Astrocyte of the cerebellum (primary cell): ENCODE data around the gene ZNF774.

ENCODE experiments used
- DNase-seq: peaks from one replicate; pipeline ENCODE4 v3.0.0-alpha.2; 2011; ENCODE audit warnings: low read depth
- H3K4me3 ChIP-seq: 2 replicates; pipeline ENCODE4 v1.5.1; 2011; ENCODE audit warnings: mild to moderate bottlenecking, low read depth, low read length, moderate library complexity
- in situ Hi-C: cut with HindIII; loops from 2 replicates; pipeline ENCODE4 v1.10.0; 2017; ENCODE audit warnings: low sequenced_read_pairs
- TF ChIP-seq, protein P1 (sequence below): IDR thresholded peaks from 2 replicates; pipeline ENCODE4 v1.5.1; 2012; ENCODE audit warnings: low read length, low read depth, moderate library complexity, mild to moderate bottlenecking; ENCODE audit errors: missing control alignments

The ZNF774 gene

GRCh38 chr15:90351479-90352106 is 491 bp upstream of the ZNF774 start:
- TF ChIP-seq, protein P1, sequence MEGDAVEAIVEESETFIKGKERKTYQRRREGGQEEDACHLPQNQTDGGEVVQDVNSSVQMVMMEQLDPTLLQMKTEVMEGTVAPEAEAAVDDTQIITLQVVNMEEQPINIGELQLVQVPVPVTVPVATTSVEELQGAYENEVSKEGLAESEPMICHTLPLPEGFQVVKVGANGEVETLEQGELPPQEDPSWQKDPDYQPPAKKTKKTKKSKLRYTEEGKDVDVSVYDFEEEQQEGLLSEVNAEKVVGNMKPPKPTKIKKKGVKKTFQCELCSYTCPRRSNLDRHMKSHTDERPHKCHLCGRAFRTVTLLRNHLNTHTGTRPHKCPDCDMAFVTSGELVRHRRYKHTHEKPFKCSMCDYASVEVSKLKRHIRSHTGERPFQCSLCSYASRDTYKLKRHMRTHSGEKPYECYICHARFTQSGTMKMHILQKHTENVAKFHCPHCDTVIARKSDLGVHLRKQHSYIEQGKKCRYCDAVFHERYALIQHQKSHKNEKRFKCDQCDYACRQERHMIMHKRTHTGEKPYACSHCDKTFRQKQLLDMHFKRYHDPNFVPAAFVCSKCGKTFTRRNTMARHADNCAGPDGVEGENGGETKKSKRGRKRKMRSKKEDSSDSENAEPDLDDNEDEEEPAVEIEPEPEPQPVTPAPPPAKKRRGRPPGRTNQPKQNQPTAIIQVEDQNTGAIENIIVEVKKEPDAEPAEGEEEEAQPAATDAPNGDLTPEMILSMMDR, result no peak
- H3K4me3 ChIP-seq, result peak overlapping the region; percentile 88
- no peak for DNase-seq
- in situ Hi-C loops, result loop anchor here (5.0 kb wide), 1 partner anchor 86 kb away; no protein-coding TSS in a partner anchor

DNA sequence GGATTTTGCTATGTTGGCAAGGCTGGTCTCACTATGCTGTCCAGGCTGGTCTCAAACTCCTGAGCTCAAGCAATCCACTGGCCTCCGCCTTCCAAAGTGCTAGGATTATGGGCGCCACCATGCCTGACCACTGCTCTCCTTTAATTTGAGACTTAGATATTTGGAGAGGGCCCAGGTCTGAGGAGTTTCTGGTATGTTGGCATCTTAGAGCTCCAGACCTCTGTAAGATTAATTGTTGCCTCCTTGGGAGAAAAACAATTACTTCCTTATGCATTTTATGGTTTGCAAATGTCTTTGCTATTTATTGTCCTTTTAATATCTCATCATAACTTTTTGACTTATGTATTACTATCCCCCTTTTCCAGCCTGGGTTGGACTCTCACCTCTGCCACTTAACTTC is 2.9 kb downstream of the ZNF774 start:
- DNase-seq, result no peak
- no peak overlapping the region for H3K4me3 ChIP-seq
- in situ Hi-C loops, result loop anchor here (5.0 kb wide), 1 partner anchor 82 kb away; no protein-coding TSS in a partner anchor
- TF ChIP-seq, protein P1, result no peak

DNA sequence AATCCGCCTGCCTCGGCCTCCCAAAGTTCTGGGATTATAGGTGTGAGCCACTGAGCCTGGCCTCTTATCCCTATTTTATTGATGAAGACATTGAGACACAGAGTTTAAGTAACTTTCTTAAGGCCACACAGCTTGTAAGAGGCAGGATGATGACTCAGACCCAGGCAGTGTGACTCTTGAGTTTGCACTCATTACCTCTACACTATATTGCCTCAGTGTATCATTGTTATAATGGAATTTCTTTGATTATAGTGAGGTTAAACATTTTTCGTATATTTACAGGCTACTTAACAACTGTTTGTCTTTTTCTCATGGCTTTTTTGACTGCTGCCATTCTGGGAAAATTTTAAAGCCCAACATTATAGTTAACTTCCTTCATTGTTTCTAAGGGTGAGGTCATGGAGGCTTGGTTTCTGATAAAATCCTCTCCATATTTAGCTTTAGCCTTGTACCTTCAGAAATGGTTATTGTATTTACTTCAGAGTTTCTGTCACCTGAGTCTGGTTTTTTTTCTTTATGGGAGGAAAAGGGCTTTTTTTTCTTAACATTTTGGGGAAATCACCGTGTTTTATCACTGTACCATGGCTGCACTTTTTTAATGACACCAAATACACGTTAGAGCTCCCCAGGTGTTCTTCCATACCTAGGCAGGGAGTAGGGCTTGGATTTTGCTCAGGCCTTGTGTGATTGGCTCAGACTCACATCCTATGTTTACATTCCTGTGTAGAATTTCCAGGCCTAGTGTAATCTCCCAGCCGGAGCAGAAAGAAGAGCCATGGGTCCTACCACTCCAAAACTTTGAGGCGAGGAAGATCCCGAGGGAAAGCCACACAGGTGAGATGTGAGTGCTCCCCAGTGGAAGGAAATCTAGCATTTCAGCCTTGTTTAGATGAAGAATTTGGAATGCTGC is 6.3 kb downstream of the ZNF774 start:
- DNase-seq, result peak; percentile 18
- TF ChIP-seq, protein P1, result no peak
- in situ Hi-C loops, result no loop called here
- no peak overlapping the region for H3K4me3 ChIP-seq

- no peak for DNase-seq
- in situ Hi-C loops, result no loop called here
- H3K4me3 ChIP-seq, result no peak overlapping the region
- TF ChIP-seq, protein P1, result no peak
These were observed 8.7 kb downstream of the ZNF774 start for GRCh38 chr15:90360746-90361145.

DNA sequence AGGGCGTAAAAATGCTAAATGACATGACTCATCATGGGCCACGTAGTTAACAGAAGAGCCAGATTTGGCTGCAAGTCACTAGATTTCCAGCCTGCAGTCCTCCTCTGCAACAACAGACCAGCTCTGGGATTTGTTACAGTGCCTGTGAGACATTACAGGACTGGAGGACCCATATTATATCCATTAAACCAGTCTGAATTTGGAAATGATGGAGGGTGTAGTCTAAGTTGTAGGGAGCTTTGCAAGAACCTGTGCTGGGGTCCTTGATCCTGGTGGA is 10.8 kb downstream of the ZNF774 start:
- no peak overlapping the region for H3K4me3 ChIP-seq
- TF ChIP-seq, protein P1, result no peak
- DNase-seq, result peak; percentile 72
- in situ Hi-C loops, result no loop called here

DNA sequence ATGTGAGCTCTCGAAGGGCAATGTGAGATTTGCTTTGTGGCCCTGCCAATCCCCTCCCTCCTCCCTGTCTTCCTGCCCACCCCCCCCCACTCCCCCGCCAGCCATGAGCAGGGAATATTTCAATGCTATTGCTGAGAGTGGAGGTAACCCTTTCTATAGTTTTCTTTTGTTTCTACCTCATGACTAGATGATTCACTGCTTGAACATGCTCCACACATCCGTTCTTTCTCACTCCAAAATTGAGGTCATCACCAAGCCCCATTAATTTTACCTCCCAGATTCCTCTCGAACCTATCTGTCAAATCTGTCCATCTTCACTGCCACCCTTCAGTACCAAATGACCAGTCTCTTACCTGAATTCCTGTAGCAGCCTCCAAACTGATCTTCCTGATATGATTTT is 12.2 kb downstream of the ZNF774 start:
- TF ChIP-seq, protein P1, result no peak
- peak; percentile 53 for DNase-seq
- H3K4me3 ChIP-seq, result no peak overlapping the region
- in situ Hi-C loops, result no loop called here
